Measurements from ENCODE around the gene EVA1B.

EVA1B gene

GRCh38 chr1:36320767-36321118 is 2.7 kb downstream of the EVA1B start:
- Histone ChIP-seq H3K36me3 (ENCODE audit: control insufficient read depth in 2 of 2, insufficient read depth in 2 of 2, low read length in 2 of 2) (no peaks in the 10 kb centered on the region), H3K27me3 (ENCODE audit: control insufficient read depth in 2 of 2, insufficient read depth in 2 of 2, low read length in 2 of 2) (peaks cover 0 to 3% of the 10 kb centered on the region in 2 donors), H3K4me1 (ENCODE audit: control insufficient read depth in 2 of 2, insufficient read depth in 2 of 2, low read length in 2 of 2) (peaks cover 16% of the 10 kb centered on the region in 2 donors), H3K27ac (ENCODE audit: low read depth in 2 of 2, low read length in 2 of 2) (peak overlapping the region; percentile 0 to 79), H3K9ac (ENCODE audit: low read depth in 1 of 2, low read length in 2 of 2) (peak overlapping the region in 1 of 2 donors; percentile 52), H3K9me3 (ENCODE audit: control insufficient read depth in 2 of 2, low read length in 2 of 2) (no peaks in the 10 kb centered on the region), H3K4me3 (ENCODE audit: low read length in 2 of 2) (peak overlapping the region; percentile 54 to 56)

GRCh38 chr1:36320291-36320761 is 3.1 kb downstream of the EVA1B start:
- no peaks in the 10 kb centered on the region for H3K36me3 ChIP-seq (ENCODE audit: control insufficient read depth in 2 of 2, insufficient read depth in 2 of 2, low read length in 2 of 2)
- H3K27ac ChIP-seq (ENCODE audit: low read depth in 2 of 2, low read length in 2 of 2): peak overlapping the region in 1 of 2 donors; percentile 0
- no peaks in the 10 kb centered on the region for H3K9me3 ChIP-seq (ENCODE audit: control insufficient read depth in 2 of 2, low read length in 2 of 2)
- H3K4me3 ChIP-seq (ENCODE audit: low read length in 2 of 2): peak overlapping the region; percentile 54 to 56
- peaks cover 16% of the 10 kb centered on the region in 2 donors for H3K4me1 ChIP-seq (ENCODE audit: control insufficient read depth in 2 of 2, insufficient read depth in 2 of 2, low read length in 2 of 2)
- H3K27me3 ChIP-seq (ENCODE audit: control insufficient read depth in 2 of 2, insufficient read depth in 2 of 2, low read length in 2 of 2): peaks cover 0 to 2% of the 10 kb centered on the region in 2 donors
- H3K9ac ChIP-seq (ENCODE audit: low read depth in 1 of 2, low read length in 2 of 2): peak overlapping the region in 1 of 2 donors; percentile 52

DNA sequence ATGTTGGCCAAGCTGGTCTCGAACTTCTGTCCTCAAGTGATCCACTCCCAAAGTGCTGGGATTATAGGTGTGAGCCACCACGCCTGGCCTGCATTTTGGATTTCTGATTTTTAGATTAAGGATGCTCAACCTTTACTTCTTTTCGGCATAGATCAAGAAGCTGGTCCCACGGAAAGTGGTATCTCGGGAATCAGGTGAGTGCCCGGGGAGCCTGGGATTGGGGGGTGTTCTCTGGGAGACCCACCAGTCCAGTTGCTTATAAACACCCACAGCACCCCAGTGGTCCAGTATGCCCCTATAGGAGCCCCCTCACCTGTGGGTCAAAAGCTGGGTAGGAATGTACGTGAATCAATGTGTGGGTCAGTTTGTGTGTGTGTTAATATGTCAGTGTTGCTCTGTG is 14.0 kb downstream of the EVA1B start:
- peaks cover 13% of the 10 kb centered on the region in 2 donors for H3K4me1 ChIP-seq (ENCODE audit: control insufficient read depth in 2 of 2, insufficient read depth in 2 of 2, low read length in 2 of 2)
- H3K9me3 ChIP-seq (ENCODE audit: control insufficient read depth in 2 of 2, low read length in 2 of 2): no peaks in the 10 kb centered on the region
- H3K4me3 ChIP-seq (ENCODE audit: low read length in 2 of 2): no peak overlapping the region
- no peak overlapping the region for H3K27ac ChIP-seq (ENCODE audit: low read depth in 2 of 2, low read length in 2 of 2)
- no peak overlapping the region for H3K9ac ChIP-seq (ENCODE audit: low read depth in 1 of 2, low read length in 2 of 2)
- H3K27me3 ChIP-seq (ENCODE audit: control insufficient read depth in 2 of 2, insufficient read depth in 2 of 2, low read length in 2 of 2): no peaks in the 10 kb centered on the region
- peaks cover 0 to 2% of the 10 kb centered on the region in 2 donors for H3K36me3 ChIP-seq (ENCODE audit: control insufficient read depth in 2 of 2, insufficient read depth in 2 of 2, low read length in 2 of 2)

DNA sequence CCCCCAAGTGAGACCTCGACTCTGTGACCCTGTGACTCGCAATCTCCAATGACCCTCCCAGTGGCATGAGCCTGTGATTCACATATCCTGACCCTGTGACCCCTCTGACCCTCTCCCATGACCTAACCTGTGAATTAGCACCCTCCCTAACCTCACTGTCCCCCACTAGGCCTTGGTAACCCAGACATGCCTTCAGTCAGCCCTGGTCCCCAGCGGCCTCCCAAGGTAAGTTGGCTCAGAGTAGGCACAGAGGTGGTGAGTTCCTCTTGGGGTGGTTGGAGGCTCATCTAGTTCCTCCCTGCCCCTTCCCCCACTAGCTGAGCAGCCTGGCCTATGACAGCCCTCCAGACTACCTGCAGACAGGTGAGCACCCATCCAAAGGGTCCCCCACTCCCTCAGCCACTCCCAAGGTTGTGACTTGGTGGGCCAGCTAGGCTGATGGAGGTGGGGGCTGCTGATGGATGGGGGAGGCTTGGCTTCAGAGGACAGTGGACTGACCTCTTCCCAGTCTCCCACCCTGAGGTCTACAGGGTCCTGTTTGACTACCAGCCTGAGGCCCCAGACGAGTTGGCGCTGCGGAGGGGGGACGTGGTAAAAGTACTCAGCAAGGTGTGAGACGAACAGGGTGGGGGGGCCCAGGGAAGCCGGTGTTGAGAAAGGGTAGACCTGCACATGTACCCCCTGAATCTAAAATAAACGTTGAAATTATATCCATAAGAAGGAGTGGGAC is 15.7 kb downstream of the EVA1B start:
- Histone ChIP-seq H3K4me3 (ENCODE audit: low read length in 2 of 2) (peak overlapping the region; percentile 77 to 85), H3K9ac (ENCODE audit: low read depth in 1 of 2, low read length in 2 of 2) (no peak overlapping the region), H3K27ac (ENCODE audit: low read depth in 2 of 2, low read length in 2 of 2) (no peak overlapping the region), H3K4me1 (ENCODE audit: control insufficient read depth in 2 of 2, insufficient read depth in 2 of 2, low read length in 2 of 2) (peaks cover 13% of the 10 kb centered on the region in 2 donors), H3K36me3 (ENCODE audit: control insufficient read depth in 2 of 2, insufficient read depth in 2 of 2, low read length in 2 of 2) (peaks cover 5 to 10% of the 10 kb centered on the region in 2 donors), H3K9me3 (ENCODE audit: control insufficient read depth in 2 of 2, low read length in 2 of 2) (no peaks in the 10 kb centered on the region), H3K27me3 (ENCODE audit: control insufficient read depth in 2 of 2, insufficient read depth in 2 of 2, low read length in 2 of 2) (no peaks in the 10 kb centered on the region)

DNA sequence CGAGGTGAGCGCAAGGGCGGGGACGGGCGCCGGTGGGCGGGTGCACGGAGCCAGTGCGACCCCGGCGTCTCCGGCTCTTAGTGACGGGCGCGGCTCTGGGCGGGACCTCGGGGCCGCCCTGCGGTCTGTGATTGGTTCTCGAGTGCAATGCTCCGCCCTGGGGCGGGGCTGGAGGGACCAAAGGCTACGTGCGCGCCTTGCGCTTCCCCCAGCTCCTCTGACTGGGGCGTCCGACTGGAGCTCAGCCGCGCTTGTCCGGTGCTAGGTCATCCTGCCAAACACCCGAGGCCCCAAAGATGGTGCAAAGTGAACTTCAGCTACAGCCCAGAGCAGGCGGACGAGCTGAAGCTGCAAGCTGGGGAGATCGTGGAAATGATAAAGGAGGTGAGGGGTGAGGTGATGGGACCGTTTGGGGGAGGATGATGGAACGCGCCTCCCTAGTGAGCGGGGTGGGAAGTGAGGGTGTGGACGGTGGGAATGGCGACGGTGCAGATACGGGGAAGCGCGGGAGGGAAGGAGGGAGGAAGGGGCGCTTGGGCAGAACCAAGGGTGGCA is 16.5 kb downstream of the EVA1B start:
- peak overlapping the region; percentile 74 to 85 for H3K9ac ChIP-seq (ENCODE audit: low read depth in 1 of 2, low read length in 2 of 2)
- H3K4me3 ChIP-seq (ENCODE audit: low read length in 2 of 2): peak overlapping the region; percentile 77 to 85
- peaks cover 13% of the 10 kb centered on the region in 2 donors for H3K4me1 ChIP-seq (ENCODE audit: control insufficient read depth in 2 of 2, insufficient read depth in 2 of 2, low read length in 2 of 2)
- peak overlapping the region; percentile 89 to 90 for H3K27ac ChIP-seq (ENCODE audit: low read depth in 2 of 2, low read length in 2 of 2)
- no peaks in the 10 kb centered on the region for H3K9me3 ChIP-seq (ENCODE audit: control insufficient read depth in 2 of 2, low read length in 2 of 2)
- H3K27me3 ChIP-seq (ENCODE audit: control insufficient read depth in 2 of 2, insufficient read depth in 2 of 2, low read length in 2 of 2): no peaks in the 10 kb centered on the region
- peaks cover 11 to 18% of the 10 kb centered on the region in 2 donors for H3K36me3 ChIP-seq (ENCODE audit: control insufficient read depth in 2 of 2, insufficient read depth in 2 of 2, low read length in 2 of 2)

- Histone ChIP-seq H3K9ac (ENCODE audit: low read depth in 1 of 2, low read length in 2 of 2) (peak within 1 kb of the TSS; percentile 74 to 85), H3K27me3 (ENCODE audit: control insufficient read depth in 2 of 2, insufficient read depth in 2 of 2, low read length in 2 of 2) (no peaks in the 10 kb centered on the region), H3K27ac (ENCODE audit: low read depth in 2 of 2, low read length in 2 of 2) (peak within 1 kb of the TSS; percentile 89 to 90), H3K4me3 (ENCODE audit: low read length in 2 of 2) (peak within 1 kb of the TSS; percentile 77 to 85), H3K9me3 (ENCODE audit: control insufficient read depth in 2 of 2, low read length in 2 of 2) (no peaks in the 10 kb centered on the region), H3K36me3 (ENCODE audit: control insufficient read depth in 2 of 2, insufficient read depth in 2 of 2, low read length in 2 of 2) (peaks cover 17 to 24% of the 10 kb centered on the region in 2 donors), H3K4me1 (ENCODE audit: control insufficient read depth in 2 of 2, insufficient read depth in 2 of 2, low read length in 2 of 2) (peaks cover 13% of the 10 kb centered on the region in 2 donors)
These were observed 17.1 kb downstream of the EVA1B start, which contains the start of gene SH3D21 for GRCh38 chr1:36306210-36306901. SH3D21 (plus strand) TSS chr1:36306368; CDS start chr1:36306421, 53 bp downstream.

- Histone ChIP-seq H3K27me3 (ENCODE audit: control insufficient read depth in 2 of 2, insufficient read depth in 2 of 2, low read length in 2 of 2) (no peaks in the 10 kb centered on the region), H3K9ac (ENCODE audit: low read depth in 1 of 2, low read length in 2 of 2) (peak overlapping the region; percentile 74 to 85), H3K4me3 (ENCODE audit: low read length in 2 of 2) (peak overlapping the region in 1 of 2 donors; percentile 77), H3K4me1 (ENCODE audit: control insufficient read depth in 2 of 2, insufficient read depth in 2 of 2, low read length in 2 of 2) (peaks cover 13% of the 10 kb centered on the region in 2 donors), H3K27ac (ENCODE audit: low read depth in 2 of 2, low read length in 2 of 2) (peak overlapping the region; percentile 89 to 90), H3K9me3 (ENCODE audit: control insufficient read depth in 2 of 2, low read length in 2 of 2) (no peaks in the 10 kb centered on the region), H3K36me3 (ENCODE audit: control insufficient read depth in 2 of 2, insufficient read depth in 2 of 2, low read length in 2 of 2) (peaks cover 22 to 29% of the 10 kb centered on the region in 2 donors)
These were observed 17.6 kb downstream of the EVA1B start for GRCh38 chr1:36305915-36306209.

- H3K27ac ChIP-seq (ENCODE audit: low read depth in 2 of 2, low read length in 2 of 2): peak overlapping the region; percentile 89 to 90
These were observed 18.2 kb downstream of the EVA1B start for GRCh38 chr1:36304970-36305914.

DNA sequence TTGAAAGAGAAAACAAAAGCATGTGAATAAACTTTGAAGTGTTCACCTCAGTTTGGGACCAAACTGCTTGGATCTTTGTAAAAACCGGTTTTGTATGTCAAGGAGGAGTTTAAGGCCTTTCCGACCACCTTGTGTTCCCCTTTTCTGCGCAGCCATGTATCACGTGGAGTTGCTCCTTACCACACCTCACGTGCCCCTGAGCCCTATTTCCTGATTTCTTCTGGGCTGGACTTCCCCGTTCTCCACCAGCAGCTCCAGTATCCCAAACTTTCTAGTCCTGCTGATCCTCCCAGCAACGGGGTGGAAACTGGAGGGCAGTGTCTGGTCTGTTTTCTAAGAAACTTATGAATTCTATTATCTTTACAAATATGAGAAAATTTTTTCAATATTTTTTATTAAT is 18.9 kb downstream of the EVA1B start:
- H3K27me3 ChIP-seq (ENCODE audit: control insufficient read depth in 2 of 2, insufficient read depth in 2 of 2, low read length in 2 of 2): no peaks in the 10 kb centered on the region
- H3K27ac ChIP-seq (ENCODE audit: low read depth in 2 of 2, low read length in 2 of 2): no peak overlapping the region
- peaks cover 18 to 23% of the 10 kb centered on the region in 2 donors for H3K4me1 ChIP-seq (ENCODE audit: control insufficient read depth in 2 of 2, insufficient read depth in 2 of 2, low read length in 2 of 2)
- peaks cover 26 to 35% of the 10 kb centered on the region in 2 donors for H3K36me3 ChIP-seq (ENCODE audit: control insufficient read depth in 2 of 2, insufficient read depth in 2 of 2, low read length in 2 of 2)
- no peak overlapping the region for H3K4me3 ChIP-seq (ENCODE audit: low read length in 2 of 2)
- no peaks in the 10 kb centered on the region for H3K9me3 ChIP-seq (ENCODE audit: control insufficient read depth in 2 of 2, low read length in 2 of 2)
- no peak overlapping the region for H3K9ac ChIP-seq (ENCODE audit: low read depth in 1 of 2, low read length in 2 of 2)

More at GRCh38 chr1:36304970-36305914, 18.2 kb downstream of the EVA1B start:
- peaks cover 26 to 35% of the 10 kb centered on the region in 2 donors for H3K36me3 ChIP-seq (ENCODE audit: control insufficient read depth in 2 of 2, insufficient read depth in 2 of 2, low read length in 2 of 2)
- H3K27me3 ChIP-seq (ENCODE audit: control insufficient read depth in 2 of 2, insufficient read depth in 2 of 2, low read length in 2 of 2): no peaks in the 10 kb centered on the region
- H3K4me1 ChIP-seq (ENCODE audit: control insufficient read depth in 2 of 2, insufficient read depth in 2 of 2, low read length in 2 of 2): peaks cover 18 to 20% of the 10 kb centered on the region in 2 donors
- H3K9ac ChIP-seq (ENCODE audit: low read depth in 1 of 2, low read length in 2 of 2): peak overlapping the region in 1 of 2 donors; percentile 85
- no peaks in the 10 kb centered on the region for H3K9me3 ChIP-seq (ENCODE audit: control insufficient read depth in 2 of 2, low read length in 2 of 2)
- no peak overlapping the region for H3K4me3 ChIP-seq (ENCODE audit: low read length in 2 of 2)

Measured in mucosa of rectum (tissue), 2 donors.